Lower leg skin (tissue), 3 donors: Measurements from ENCODE around the gene DAGLA.

Source experiments
- POLR2A ChIP-seq, 2 donors: fragments of 450-650 bp; IDR thresholded peaks; one replicate each; pipeline ENCODE4 v1.6.1; 2016 to 2017; ENCODE audit warnings: antibody characterized with exemption in 2 of 2, mild to moderate bottlenecking in 1 of 2, moderate library complexity in 1 of 2
- TF ChIP-seq, protein P1 (sequence below), 3 donors: fragments of 450-650 bp; IDR thresholded peaks; one replicate each; pipeline ENCODE4 v1.5.1; 2016; ENCODE audit warnings: antibody characterized with exemption in 3 of 3, mild to moderate bottlenecking in 3 of 3, moderate library complexity in 2 of 3

DNA sequence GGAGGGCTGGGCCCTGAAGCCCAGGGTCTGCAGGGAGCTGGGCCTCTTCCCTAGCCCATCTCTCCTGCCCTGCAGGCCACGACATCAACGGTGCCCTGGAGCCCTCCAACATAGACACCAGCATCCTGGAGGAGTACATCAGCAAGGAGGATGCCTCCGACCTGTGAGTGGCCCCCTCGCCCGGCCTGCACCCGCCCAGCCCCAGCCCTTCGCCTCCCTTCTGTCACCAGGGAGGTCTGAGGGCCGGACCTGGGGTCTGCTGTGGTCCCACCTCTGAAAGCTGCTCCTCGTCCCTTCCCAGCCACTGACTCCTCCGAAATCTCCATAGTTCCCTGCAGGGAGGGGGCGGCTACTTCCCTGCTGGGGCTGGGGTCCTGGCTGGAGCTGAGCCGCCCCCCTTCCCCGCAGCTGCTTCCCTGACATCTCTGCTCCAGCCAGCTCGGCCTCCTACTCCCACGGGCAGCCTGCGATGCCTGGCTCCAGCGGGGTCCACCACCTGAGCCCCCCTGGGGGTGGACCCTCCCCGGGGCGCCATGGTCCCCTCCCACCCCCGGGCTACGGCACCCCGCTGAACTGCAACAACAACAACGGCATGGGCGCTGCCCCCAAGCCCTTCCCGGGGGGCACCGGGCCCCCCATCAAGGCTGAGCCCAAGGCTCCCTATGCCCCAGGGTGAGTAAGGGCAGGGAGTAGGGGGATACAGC is 85.5 kb downstream of the DAGLA start:
- TF ChIP-seq, protein P1, sequence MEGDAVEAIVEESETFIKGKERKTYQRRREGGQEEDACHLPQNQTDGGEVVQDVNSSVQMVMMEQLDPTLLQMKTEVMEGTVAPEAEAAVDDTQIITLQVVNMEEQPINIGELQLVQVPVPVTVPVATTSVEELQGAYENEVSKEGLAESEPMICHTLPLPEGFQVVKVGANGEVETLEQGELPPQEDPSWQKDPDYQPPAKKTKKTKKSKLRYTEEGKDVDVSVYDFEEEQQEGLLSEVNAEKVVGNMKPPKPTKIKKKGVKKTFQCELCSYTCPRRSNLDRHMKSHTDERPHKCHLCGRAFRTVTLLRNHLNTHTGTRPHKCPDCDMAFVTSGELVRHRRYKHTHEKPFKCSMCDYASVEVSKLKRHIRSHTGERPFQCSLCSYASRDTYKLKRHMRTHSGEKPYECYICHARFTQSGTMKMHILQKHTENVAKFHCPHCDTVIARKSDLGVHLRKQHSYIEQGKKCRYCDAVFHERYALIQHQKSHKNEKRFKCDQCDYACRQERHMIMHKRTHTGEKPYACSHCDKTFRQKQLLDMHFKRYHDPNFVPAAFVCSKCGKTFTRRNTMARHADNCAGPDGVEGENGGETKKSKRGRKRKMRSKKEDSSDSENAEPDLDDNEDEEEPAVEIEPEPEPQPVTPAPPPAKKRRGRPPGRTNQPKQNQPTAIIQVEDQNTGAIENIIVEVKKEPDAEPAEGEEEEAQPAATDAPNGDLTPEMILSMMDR (IDR thresholded peaks at IDR 0.05): no peak
- TF ChIP-seq POLR2A (IDR thresholded peaks at IDR 0.05): no peak
